GM21528 (cell line): ENCODE data around the gene MEIOB.
"Not testable (repeated sequence)": the region's sequence is repeated elsewhere in the genome, so short reads cannot be mapped to it uniquely, and the experiment has no call there.

ENCODE experiments used
- ATAC-seq: cut with Tn5 transposase; IDR thresholded peaks from one replicate; pipeline ENCODE4 v1.9.1; 2021; ENCODE audit warnings: mild to moderate bottlenecking, moderate library complexity; ENCODE audit not compliant: unreplicated experiment, low FRiP score

MEIOB gene

GRCh38 chr16:1879477-1879876 is 7.5 kb upstream of the MEIOB start:
- ATAC-seq = no peak

- ATAC-seq = no peak
Measured at GRCh38 chr16:1878256-1878655, 6.3 kb upstream of the MEIOB start.

GRCh38 chr16:1877804-1878203 is 5.8 kb upstream of the MEIOB start:
- ATAC-seq = no peak

GRCh38 chr16:1877089-1877488 is 5.1 kb upstream of the MEIOB start:
- ATAC-seq = no peak

GRCh38 chr16:1876468-1876867 is 4.5 kb upstream of the MEIOB start:
- no peak for ATAC-seq

GRCh38 chr16:1876066-1876465 is 4.1 kb upstream of the MEIOB start:
- not testable (repeated sequence) for ATAC-seq

GRCh38 chr16:1874854-1875253 is 2.9 kb upstream of the MEIOB start:
- no peak for ATAC-seq

- no peak for ATAC-seq
Measured at GRCh38 chr16:1870365-1871082, 1.4 kb downstream of the MEIOB start.

GRCh38 chr16:1865902-1866690 is 5.9 kb downstream of the MEIOB start:
- ATAC-seq = no peak

GRCh38 chr16:1863681-1864460 is 8.1 kb downstream of the MEIOB start:
- ATAC-seq = no peak

GRCh38 chr16:1862394-1862793 is 9.6 kb downstream of the MEIOB start:
- ATAC-seq = no peak

GRCh38 chr16:1861730-1862129 is 10.2 kb downstream of the MEIOB start:
- ATAC-seq = no peak

GRCh38 chr16:1859650-1860049 is 12.3 kb downstream of the MEIOB start:
- no peak for ATAC-seq

GRCh38 chr16:1858189-1858865 is 13.6 kb downstream of the MEIOB start:
- ATAC-seq = no peak

- ATAC-seq = no peak
Measured at GRCh38 chr16:1857433-1858097, 14.4 kb downstream of the MEIOB start.

GRCh38 chr16:1851793-1852192 is 20.2 kb downstream of the MEIOB start:
- ATAC-seq = no peak

- ATAC-seq = no peak
Measured at GRCh38 chr16:1850981-1851380, 21.0 kb downstream of the MEIOB start.

- no peak for ATAC-seq
Measured at GRCh38 chr16:1846416-1846815, 25.5 kb downstream of the MEIOB start.

GRCh38 chr16:1845985-1846384 is 26.0 kb downstream of the MEIOB start:
- no peak for ATAC-seq

GRCh38 chr16:1839554-1839953 is 32.4 kb downstream of the MEIOB start:
- no peak for ATAC-seq
